HT1080 (cell line): Measurements from ENCODE around the gene DACH2. TPM values are rescaled to one million over a fixed set of nuclear protein-coding genes. Genes with fewer than 3 reads are reported as not detected.
"Not testable (repeated sequence)": the region's sequence is repeated elsewhere in the genome, so short reads cannot be mapped to it uniquely, and the experiment has no call there.

Source experiments
- DNase-seq: peaks from one replicate; pipeline ENCODE4 v3.0.0-alpha.2; 2015; ENCODE audit warnings: low read depth
- polyA plus RNA-seq, 2 experiments: library from polyadenylated mRNA; depleted of rRNA; stranded (reverse); fragments of >200 nt; gene quantifications; 2 replicates each; pipeline ENCODE4 v1.2.3, GENCODE V29; 2015
- total RNA-seq: library from RNA; depleted of rRNA; stranded (reverse); fragments of >200 nt; shearing (Covaris generic); gene quantifications from 2 replicates; pipeline ENCODE4 v1.2.3, GENCODE V29; 2014; rRNA removed

DACH2 gene
- total RNA-seq: not detected in 2 replicates
- not detected in 2 replicates for polyA plus RNA-seq (2015; cell fraction: cytosol; rRNA removed)
- not detected in 2 replicates for polyA plus RNA-seq (2015; cell fraction: nucleus; rRNA removed)

DNA sequence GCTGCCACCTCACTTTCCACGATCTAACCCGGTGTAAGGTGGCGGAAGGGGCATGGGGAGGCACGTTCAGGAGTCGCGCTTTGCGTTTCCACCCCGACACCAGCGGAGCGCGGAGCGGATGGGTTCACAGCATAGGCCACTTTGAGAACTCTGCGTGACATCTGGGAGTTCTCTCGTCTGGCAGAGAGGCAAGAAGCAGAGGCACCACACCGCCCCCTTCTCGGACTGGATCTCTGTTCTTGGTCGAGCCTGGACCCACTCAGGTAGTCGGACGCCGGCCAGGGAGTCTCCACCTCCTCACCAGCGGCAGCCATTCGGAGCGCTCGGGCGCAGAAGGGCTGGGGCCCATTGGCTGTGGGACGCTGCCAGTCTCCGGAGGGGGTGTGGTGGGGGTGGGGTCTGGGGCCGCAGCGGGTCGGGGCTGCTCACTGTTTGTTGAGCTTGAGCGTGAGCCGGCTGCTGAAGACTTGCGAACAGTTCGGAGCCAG is at the start of gene DACH2:
Gene DACH2 (plus strand): TSS at position 428 of the 488 bp plus-strand sequence.
- no peak for DNase-seq

DNA sequence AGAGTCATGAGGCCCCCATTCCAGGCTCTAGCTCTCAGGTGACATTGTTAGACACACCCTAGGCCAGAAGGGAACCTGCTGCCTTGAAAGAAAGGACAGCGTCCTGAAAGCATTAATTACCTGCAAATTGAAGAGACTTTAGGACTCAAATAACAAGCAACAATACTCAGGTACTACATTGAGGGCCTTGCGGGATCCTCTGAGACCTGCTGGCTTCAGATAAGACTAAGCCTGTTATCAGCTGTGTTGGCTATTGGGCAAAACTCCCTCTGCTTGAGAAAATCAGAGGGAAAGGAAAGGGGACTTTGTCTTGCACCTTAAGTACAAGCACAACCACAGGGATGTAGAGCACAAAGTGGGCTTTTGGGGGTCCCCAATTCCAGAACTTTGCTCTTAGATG is 45.9 kb upstream of the DACH2 start:
- no peak for DNase-seq

DNA sequence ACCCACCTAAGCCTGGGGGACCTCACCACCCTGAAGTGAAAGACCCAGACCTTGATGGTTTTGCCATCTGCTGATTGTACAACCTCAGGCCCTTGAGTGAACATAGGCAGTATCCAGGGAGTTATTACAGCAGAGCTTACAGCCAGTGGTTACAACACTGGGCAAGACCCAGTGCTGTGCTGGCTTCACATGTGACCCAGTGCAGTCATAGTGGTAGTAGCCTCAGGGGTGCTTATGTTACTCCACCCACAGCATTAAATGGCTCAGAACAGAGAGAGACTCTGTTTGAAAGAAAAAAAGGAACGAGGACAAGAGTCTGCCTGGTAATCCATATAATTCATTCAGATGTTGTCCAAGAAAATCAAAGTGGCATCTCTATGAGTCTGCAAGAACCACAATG is 45.2 kb upstream of the DACH2 start:
- no peak for DNase-seq

DNA sequence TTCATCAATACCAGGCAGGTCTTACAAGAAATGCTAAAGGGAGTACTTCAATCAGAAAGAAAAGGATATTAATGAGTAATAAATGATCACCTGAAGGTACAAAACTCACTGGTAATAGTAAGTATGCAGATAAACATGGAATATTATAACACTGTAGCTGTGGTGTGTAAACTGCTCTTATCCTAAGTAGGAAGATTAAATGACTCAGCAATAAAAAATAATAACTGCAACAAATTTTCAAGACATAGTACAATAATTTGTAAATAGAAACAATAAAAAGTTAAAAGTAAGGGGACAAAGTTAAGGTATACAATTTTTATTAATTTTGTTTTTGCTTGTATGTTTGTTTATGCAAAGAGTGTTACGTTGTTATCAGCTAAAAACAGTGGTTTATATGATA is 43.7 kb upstream of the DACH2 start:
- no peak for DNase-seq

DNA sequence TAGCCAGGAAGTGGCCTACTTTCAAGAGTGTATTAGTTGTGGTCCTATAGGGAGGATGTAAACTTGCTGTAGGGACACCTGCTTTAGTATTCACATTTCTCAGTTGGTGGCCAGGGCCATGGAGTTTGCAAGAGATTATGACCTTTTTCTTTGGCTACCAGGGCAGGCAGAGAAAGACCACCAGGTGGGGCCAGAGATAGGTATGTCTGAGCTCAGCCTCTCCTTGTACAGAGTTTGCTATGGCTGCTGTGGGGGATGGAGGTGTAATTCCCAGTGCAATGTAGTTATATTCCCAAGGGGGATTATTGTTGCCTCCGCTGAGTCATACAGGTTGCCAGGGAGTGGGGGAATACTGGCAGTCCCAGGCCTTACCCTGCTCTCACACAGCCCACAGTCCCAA is 26.3 kb upstream of the DACH2 start:
- peak; percentile 11 for DNase-seq

DNA sequence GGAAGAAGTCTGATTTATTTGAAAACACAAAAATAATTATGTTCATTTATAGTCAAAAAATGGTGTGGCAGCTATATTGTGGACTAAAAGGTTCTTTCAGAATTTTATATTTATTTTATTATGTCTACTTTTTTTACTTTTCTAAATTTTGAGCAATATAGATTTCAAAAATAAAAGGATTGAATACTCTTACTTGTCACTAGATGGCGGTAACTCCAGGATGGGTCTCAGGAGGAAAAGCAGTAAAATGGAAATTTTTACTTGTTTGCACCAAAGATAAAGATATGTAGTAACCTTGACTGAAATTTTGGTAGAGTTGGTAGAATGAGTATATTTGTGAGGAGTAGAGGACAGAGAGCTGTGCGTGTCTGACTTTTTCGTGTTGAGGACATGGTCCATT is 14.5 kb upstream of the DACH2 start:
- no peak for DNase-seq

DNA sequence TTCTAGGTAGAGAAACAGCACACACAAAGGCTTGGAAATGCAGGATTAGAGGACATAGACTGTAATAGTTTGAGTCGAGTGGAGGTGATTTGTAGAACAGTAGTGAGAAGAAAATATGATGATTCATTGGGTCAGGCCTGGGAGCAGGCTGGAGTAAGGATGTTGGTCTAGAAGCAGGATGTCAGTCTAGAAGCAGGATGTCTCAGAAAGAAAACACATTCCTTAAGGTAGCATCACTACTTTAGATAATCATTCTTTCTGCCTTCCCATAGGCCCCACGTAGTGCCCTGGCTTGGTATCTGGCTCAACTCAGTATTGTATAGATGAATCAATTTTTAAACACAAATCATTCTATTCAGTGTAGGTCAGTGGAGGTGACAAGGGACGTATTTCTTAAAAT is 11.2 kb upstream of the DACH2 start:
- peak; percentile 81 for DNase-seq

DNA sequence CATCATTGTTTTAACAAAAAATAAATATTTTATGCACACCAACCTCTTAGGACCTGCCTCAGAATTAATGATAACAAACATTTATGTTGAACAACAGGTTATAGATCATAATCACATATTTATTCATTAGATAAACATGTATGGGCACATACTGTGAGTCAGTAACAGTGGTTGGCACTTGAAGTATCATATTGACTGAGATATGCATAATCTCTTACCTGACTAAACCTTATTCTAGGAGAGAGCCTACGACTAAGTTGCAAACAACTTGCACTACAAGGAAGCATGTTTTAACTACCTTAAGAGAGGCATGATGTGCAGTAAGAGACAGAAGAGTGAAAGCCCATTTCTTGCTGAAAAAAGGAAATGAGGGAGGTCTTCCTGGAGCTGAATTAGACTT is 6.5 kb upstream of the DACH2 start:
- no peak for DNase-seq

DNA sequence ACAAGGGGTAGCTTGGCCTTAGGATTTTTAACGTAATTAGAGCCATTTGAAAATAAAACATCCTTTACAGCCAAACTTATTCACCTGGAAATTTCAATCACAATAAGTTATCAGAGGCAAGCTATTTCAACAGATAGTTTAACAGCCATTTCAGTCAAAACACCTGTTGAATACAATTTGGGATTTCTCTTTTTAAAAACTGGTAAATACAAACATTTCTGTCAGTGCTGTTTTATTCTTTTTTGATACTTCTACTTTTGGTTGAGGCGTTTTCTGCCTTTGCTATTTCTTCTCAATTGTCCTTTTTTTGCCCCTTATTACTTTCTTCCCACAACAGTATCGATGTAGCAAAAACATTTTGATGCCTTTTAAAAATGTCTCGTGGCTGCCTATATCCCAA is 2.1 kb upstream of the DACH2 start:
- DNase-seq: no peak

DNA sequence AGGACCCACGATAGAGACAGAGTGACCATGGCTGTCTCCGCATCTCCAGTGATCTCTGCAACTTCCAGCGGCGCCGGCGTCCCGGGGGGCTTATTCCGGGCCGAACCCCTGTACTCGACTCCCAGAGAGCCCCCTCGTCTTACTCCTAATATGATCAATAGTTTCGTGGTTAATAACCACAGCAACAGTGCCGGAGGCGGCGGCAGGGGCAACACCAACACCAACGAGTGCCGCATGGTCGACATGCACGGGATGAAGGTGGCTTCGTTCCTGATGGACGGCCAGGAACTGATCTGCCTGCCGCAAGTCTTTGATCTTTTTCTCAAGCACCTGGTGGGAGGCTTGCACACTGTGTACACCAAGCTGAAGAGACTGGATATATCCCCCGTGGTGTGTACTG is 343 bp downstream of the DACH2 start:
- DNase-seq: no peak

DNA sequence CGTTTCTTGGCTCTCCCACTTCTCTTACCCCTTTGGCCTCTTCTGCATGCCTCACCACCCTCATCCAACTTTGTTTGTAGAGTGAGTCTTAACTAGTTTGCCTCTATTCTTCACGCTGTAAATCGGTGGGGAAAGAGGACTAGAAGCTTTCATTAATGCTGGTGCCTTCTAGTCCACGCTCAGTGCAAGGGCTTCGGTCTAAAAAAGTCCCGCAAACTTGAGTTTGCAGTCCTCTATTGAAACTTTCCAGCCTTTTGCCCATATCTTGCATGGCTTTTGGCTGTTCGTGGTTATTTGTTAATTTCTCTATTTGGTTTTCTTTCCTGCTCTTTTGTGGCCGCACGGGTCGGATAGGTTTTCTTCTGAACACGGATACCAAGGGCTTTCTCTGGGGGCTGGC is 868 bp downstream of the DACH2 start:
- DNase-seq: no peak

DNA sequence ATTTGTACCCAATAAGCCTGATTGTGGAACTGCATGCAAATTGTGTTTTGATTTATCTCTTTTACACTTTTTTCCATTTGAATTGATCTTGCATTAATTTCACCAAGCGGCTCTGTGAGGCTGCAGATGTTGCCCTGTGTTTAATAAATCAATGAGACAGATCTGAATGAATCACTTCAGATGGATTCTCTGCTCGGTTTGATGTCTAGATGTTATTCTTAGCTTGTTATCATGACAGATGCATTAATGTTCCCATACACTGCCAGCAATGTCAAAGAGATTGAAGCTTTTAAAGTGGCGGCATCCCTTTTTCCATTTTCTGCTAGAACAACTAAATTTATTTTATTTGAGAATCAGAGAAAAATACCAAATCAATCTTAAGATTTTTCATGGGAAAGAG is 6.3 kb downstream of the DACH2 start:
- DNase-seq: no peak

DNA sequence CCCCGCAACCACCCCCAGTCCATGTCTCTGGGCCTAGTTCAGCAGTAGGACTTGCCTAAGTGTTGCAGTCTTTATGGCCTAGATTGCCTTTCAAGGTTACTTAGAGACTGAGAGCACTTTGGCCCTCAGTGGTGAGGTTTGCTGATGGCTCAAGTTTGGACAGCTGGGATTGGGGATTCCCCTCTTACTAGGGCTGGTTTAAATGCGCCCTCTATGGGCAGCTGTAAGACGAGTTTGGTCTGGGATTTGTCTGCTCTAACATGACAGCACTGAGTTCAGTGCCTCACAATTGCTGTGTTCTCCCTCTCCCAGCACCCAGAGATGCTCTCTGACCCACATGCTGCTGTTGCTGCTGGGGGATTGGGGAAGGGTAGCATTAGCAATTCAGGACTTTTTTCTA is 23.1 kb downstream of the DACH2 start:
- DNase-seq: peak; percentile 18

DNA sequence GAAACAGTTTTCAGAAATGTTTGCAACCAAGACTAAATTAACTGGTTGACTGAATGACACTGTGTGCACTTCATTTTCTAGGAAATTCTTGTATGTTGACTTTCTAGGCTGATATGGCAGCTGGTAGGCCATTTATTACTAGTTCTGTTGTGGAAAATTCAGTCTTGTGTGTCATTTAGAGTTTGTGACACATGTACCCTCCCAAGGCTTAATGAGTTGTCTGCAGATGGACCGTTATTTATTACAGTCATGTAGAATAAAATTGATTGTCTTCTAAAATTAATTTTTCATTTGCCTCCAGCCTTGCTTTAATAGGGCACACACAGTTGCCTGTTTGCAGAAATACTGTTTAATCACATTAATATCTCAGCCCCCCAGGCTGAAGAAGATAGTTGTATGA is 30.7 kb downstream of the DACH2 start:
- DNase-seq: no peak

DNA sequence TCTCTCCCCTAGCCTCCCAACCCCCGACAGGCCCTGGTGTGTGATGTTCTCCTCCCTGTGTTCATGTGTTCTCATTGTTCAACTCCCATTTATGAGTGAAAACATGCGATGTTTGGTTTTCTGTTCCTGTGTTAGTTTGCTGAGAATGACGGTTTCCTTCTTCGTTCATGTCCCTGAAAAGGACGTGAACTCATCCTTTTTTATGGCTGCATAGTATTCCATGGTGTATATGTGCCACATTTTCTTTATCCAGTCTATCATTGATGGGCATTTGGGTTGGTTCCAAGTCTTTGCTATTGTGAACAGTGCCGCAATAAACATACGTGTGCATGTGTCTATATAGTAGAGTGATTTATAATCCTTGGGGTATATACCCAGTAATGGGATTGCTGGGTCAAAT is 33.1 kb downstream of the DACH2 start:
- DNase-seq: not testable (repeated sequence)

DNA sequence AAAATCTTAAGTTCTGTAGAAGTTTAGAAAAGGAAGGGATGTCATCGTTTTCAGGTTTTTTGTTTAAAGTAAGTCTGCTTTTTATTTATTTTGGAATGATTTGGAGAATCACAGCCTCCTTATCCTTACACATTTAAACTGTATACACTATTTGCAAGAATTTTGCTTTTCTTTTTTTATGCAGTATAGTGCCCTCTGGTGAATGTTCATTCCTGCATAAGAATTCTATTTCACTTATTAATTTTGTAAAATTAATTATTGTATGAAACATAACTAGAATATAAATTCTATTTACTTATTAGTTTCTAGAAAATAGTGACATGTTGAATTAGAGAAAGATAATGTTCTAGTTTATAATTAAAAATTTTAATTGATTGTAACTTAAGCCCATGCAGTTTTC is 44.6 kb downstream of the DACH2 start:
- DNase-seq: no peak

DNA sequence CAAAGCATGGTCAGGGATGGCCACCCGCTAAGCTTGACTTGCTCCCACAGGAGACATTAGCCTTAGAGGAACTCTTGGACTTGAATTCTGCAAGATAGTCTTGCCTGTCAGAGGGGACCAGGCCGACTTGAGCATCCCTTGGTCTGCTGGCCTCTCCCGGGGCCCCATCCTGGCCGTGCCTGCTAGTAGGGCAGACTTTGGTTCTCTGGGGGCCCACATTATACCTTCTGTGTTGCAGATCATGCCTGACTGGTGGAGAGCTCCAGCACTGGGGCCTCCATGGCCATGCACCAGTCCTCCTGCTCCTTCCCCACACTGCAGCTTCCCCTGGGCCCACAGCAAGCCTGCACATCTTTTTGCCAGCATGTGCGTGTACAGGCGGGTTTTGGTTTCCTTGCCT is 46.5 kb downstream of the DACH2 start:
- DNase-seq: no peak

DNA sequence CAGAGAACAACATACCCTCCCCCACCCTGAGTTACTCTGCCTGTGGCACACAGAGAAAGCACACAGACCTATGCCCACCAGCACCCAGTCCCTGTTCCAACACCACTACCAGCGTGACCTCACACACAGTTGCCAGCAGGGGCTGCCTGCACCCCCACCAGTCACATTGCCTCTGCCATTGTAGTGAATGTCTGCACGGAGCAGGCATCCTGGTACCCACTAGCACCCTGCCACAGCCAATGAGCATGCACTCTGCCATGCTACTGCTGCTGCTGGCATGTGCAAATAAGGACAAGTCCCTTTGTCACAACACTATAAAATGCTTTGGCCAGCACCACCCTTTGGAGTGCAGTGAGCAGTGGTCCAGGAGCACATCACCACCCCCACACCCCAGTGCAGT is 47.1 kb downstream of the DACH2 start:
- no peak for DNase-seq

DNA sequence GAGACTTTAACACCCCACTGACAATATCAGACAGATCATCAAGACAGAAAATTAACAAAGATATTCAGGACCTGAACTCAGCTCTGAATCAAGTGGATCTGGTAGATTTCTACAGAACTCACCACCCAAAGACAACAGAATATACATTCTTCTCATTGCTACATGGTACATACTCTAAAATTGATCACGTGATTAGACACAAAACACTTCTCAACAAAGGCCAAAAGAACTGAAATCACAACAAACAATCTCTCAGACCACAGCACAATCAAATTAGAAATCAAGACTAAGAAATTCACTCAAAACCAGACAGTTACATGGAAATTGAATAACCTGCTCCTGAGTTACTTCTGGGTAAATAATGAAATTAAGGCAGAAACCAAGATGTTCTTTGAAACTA is 49.6 kb downstream of the DACH2 start:
- no peak for DNase-seq

DNA sequence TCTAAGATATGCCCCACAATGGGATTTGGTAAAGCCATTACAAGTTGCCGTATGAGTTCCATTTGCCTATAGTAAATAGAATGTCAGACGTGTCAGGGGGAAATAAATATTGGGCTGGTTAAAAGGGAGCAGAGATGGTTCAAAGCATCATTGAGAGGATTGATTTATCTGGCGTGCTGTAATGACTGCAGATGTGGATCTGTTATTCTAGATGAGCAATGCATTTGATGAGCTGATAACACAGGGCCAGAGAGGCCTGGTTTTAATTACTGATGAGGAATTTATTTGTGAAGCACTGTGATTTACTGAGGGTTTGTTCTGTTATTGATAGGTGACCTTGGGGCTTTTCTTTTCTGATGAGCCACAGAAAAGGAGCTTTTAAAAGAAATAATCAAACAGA is 62.5 kb downstream of the DACH2 start:
- no peak for DNase-seq

DNA sequence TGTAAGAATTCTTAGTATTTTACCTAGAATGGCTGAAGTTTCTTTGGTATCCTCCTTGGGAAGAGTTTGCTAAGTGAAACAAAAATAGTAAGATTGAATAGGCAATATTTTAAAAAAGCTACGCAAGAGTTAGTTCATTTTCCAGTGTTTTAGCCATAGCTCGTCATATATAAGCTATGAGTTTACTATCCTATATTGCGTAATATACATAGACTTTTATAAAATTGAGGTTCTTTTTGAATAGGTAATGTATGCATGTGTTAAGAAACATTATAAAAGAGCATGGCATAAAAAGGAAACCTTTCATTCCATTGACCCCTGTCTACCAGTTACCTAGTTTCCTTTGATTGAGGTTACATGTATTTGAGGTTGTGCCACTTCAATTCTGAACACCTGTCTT is 67.0 kb downstream of the DACH2 start:
- DNase-seq: no peak

DNA sequence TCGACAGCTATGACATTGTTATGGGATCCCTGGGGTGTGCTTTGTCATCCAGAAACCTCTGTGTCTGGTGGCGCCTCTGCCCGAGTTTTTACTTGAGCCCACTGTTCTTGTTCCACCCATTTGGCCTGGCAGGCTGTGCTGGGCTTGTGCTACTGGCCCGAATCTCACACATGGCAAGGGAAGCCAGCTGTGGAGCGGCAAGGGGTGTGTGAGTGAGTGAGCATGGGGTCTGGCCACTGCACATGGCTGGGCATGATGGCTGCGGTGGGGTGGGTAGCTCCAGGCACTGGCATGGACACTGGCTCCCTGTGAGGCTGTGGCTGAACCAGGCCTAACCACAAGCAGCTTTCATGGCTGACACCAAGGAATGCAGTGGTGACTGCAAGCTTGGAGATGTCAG is 89.2 kb downstream of the DACH2 start:
- DNase-seq: no peak

DNA sequence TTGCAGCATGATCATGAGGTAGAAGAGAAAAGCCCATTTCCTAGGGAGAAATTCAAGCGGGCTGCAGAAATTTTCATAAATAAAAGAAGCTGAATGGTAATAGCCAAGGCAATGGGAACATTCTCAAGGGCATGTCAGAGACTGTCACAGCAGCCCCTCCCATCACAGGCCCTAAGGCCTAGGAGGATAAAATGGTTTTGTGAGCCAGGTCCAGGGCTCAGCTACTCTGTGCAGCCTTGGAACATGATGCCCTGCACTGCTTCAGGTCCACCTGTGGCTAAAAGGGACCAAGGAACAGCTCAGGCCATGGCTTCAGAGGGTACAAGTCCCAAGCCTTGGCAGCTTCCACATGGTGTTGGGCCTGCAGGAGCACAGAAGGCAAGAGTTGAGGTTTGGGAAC is 93.3 kb downstream of the DACH2 start:
- DNase-seq: no peak

DNA sequence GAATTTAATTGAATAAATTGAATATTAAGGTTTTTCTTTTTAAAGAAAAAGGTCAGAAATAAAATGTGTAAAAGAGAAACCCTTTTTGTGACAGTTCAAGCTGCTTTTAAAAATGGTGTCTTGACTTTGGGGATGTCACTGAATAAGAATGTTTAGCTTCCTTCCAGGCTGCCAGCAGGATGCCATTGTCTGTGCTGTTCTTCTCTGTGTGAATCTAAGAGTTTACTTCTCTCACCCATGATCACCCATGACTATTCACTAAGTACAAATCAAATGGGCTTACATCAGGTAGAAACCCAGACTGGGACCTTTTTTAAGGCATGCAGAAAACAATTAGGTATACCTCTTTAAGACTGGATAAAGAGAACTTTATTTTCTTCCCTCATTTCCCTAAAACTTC is 115.3 kb downstream of the DACH2 start:
- DNase-seq: no peak
